Testis (tissue), 2 donors: ENCODE data around the gene HDAC6.

Source experiments
- POLR2A ChIP-seq: fragments of 450-650 bp; IDR thresholded peaks from one replicate; pipeline ENCODE4 v1.6.1; 2017; ENCODE audit warnings: antibody characterized with exemption, mild to moderate bottlenecking, moderate library complexity
- TF ChIP-seq, protein P1 (sequence below), 3 experiments: fragments of 450-650 bp in 2 of 3; fragments of 200-600 bp in 1 of 3; sonication (generic) in 1 of 3; IDR thresholded peaks; one replicate each; pipeline ENCODE4 v1.5.1; 2016 to 2019; ENCODE audit warnings: antibody characterized with exemption in 3 of 3, mild to moderate bottlenecking in 2 of 3, moderate library complexity in 1 of 3

DNA sequence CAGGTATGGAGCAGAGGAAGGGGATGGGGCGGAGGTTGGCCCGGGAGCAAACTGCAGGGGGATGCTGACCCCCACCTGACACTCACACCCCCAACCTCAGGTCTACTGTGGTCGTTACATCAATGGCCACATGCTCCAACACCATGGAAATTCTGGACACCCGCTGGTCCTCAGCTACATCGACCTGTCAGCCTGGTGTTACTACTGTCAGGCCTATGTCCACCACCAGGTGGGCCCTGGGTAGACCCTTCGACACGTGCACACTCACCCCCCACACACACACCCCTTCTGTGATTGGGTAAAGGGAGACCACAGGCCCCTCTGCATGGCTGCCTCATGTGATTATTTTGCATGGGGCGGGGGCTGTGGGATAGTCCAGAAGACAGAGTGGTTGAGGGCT is 22.2 kb downstream of the HDAC6 start:
- TF ChIP-seq, protein P1, sequence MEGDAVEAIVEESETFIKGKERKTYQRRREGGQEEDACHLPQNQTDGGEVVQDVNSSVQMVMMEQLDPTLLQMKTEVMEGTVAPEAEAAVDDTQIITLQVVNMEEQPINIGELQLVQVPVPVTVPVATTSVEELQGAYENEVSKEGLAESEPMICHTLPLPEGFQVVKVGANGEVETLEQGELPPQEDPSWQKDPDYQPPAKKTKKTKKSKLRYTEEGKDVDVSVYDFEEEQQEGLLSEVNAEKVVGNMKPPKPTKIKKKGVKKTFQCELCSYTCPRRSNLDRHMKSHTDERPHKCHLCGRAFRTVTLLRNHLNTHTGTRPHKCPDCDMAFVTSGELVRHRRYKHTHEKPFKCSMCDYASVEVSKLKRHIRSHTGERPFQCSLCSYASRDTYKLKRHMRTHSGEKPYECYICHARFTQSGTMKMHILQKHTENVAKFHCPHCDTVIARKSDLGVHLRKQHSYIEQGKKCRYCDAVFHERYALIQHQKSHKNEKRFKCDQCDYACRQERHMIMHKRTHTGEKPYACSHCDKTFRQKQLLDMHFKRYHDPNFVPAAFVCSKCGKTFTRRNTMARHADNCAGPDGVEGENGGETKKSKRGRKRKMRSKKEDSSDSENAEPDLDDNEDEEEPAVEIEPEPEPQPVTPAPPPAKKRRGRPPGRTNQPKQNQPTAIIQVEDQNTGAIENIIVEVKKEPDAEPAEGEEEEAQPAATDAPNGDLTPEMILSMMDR (IDR thresholded peaks at IDR 0.05): no peak
- TF ChIP-seq POLR2A: no peak
